ENCODE results near the gene TMPO. TPM values are rescaled to one million over a fixed set of nuclear protein-coding genes. Genes with fewer than 3 reads are reported as not detected.

The TMPO gene
- total RNA-seq, 2 experiments from 2014 or later, result 268 to 277 TPM

GRCh38 chr12:98503592-98504367, 11.6 kb upstream of the TMPO start:
- ChIA-PET CTCF (interaction anchor here (2.5 kb wide), 1 partner anchor 12 kb away, joined by 23 read pairs; the partner anchor contains the start of gene TMPO), POLR2A (interaction anchor here (0.6 to 1.1 kb wide), 4 partner anchors 12 to 17 kb away, joined by 3 to 5 read pairs (median 4); partner anchors contain the start of gene TMPO)

- ChIA-PET POLR2A (no interaction called here), CTCF (interaction anchor here (2.5 kb wide), 1 partner anchor 11 kb away, joined by 23 read pairs; the partner anchor contains the start of gene TMPO)
These were observed 11.1 kb upstream of the TMPO start for GRCh38 chr12:98504368-98504617.

GRCh38 chr12:98509063-98509462, 6.3 kb upstream of the TMPO start:
- CTCF ChIA-PET, result interaction anchor here (0.9 kb wide), 1 partner anchor 34 kb away, joined by 6 read pairs; no protein-coding TSS in a partner anchor
- POLR2A ChIA-PET, result no interaction called here

GRCh38 chr12:98511806-98512205, 3.6 kb upstream of the TMPO start:
- POLR2A ChIA-PET, result interaction anchor here (0.6 kb wide), 1 partner anchor 263 kb away, joined by 4 read pairs; no protein-coding TSS in a partner anchor
- CTCF ChIA-PET, result interaction anchor here (0.7 to 1.6 kb wide), 3 partner anchors 17 to 31 kb away, joined by 3 to 4 read pairs (median 3); no protein-coding TSS in a partner anchor

- POLR2A ChIA-PET, result interaction anchor here (0.7 kb wide), 1 partner anchor 80 kb away, joined by 3 read pairs; the partner anchor contains the start of gene SLC25A3
- CTCF ChIA-PET, result interaction anchor here (1.6 to 4.1 kb wide), 4 partner anchors 10 to 22 kb away, joined by 4 to 23 read pairs (median 7); no protein-coding TSS in a partner anchor
These were observed 1.7 kb upstream of the TMPO start for GRCh38 chr12:98513379-98514322.

GRCh38 chr12:98514982-98515286, 456 bp upstream of the TMPO start:
- ChIA-PET POLR2A (interaction anchor here (0.7 to 1.8 kb wide), 5 partner anchors 12 to 130 kb away, joined by 3 to 10 read pairs (median 5); partner anchors contain the start of genes APAF1, IKBIP and SLC25A3), CTCF (interaction anchor here (1.0 to 4.1 kb wide), 2 partner anchors 11 to 136 kb away, joined by 3 to 23 read pairs; no protein-coding TSS in a partner anchor)

GRCh38 chr12:98516111-98516873, 902 bp downstream of the TMPO start:
- POLR2A ChIA-PET, result interaction anchor here (0.6 to 1.8 kb wide), 6 partner anchors 13 to 1609 kb away, joined by 3 to 10 read pairs (median 4); partner anchors contain the start of gene SLC25A3
- CTCF ChIA-PET, result interaction anchor here (0.6 to 4.1 kb wide), 10 partner anchors 9 to 134 kb away, joined by 3 to 23 read pairs (median 4); no protein-coding TSS in a partner anchor

- ChIA-PET CTCF (interaction anchor here (1.6 kb wide), 1 partner anchor 76 kb away, joined by 6 read pairs; no protein-coding TSS in a partner anchor), POLR2A (interaction anchor here (0.7 to 1.6 kb wide), 3 partner anchors 75 to 1802 kb away, joined by 4 to 7 read pairs (median 5); no protein-coding TSS in a partner anchor)
These were observed 4.0 kb downstream of the TMPO start for GRCh38 chr12:98519257-98519907.

GRCh38 chr12:98530068-98530467, 14.7 kb downstream of the TMPO start:
- CTCF ChIA-PET, result interaction anchor here (0.8 kb wide), 1 partner anchor 10 kb away, joined by 3 read pairs; no protein-coding TSS in a partner anchor
- POLR2A ChIA-PET, result no interaction called here

GRCh38 chr12:98532687-98533304, 17.4 kb downstream of the TMPO start:
- CTCF ChIA-PET, result interaction anchor here (1.0 to 2.8 kb wide), 8 partner anchors 11 to 108 kb away, joined by 3 to 9 read pairs (median 6); partner anchors contain the start of gene TMPO
- POLR2A ChIA-PET, result no interaction called here

- ChIA-PET POLR2A (no interaction called here), CTCF (interaction anchor here (1.1 to 2.8 kb wide), 4 partner anchors 10 to 42 kb away, joined by 4 to 8 read pairs (median 7); partner anchors contain the start of gene TMPO)
These were observed 18.4 kb downstream of the TMPO start for GRCh38 chr12:98533723-98534251.

- ChIA-PET POLR2A (no interaction called here), CTCF (interaction anchor here (0.8 kb wide), 1 partner anchor 59 kb away, joined by 3 read pairs; no protein-coding TSS in a partner anchor)
These were observed 22.6 kb downstream of the TMPO start for GRCh38 chr12:98538031-98538430.

GRCh38 chr12:98543701-98544100, 28.3 kb downstream of the TMPO start:
- CTCF ChIA-PET, result interaction anchor here (1.7 kb wide), 1 partner anchor 11 kb away, joined by 7 read pairs; no protein-coding TSS in a partner anchor
- POLR2A ChIA-PET, result no interaction called here

- ChIA-PET CTCF (no interaction called here), POLR2A (interaction anchor here (0.6 kb wide), 1 partner anchor 23 kb away, joined by 6 read pairs; no protein-coding TSS in a partner anchor)
These were observed 29.4 kb downstream of the TMPO start for GRCh38 chr12:98544751-98545150.

- POLR2A ChIA-PET, result interaction anchor here (0.6 kb wide), 1 partner anchor 52 kb away, joined by 7 read pairs; no protein-coding TSS in a partner anchor
- CTCF ChIA-PET, result interaction anchor here (1.8 kb wide), 1 partner anchor 12 kb away, joined by 4 read pairs; no protein-coding TSS in a partner anchor
These were observed 34.2 kb downstream of the TMPO start for GRCh38 chr12:98549371-98550110.

GRCh38 chr12:98551787-98552186, 36.4 kb downstream of the TMPO start:
- CTCF ChIA-PET, result interaction anchor here (1.4 kb wide), 1 partner anchor 60 kb away, joined by 3 read pairs; no protein-coding TSS in a partner anchor

More at GRCh38 chr12:98551787-98552186, 36.4 kb downstream of the TMPO start:
- POLR2A ChIA-PET, result no interaction called here
